Astrocyte (in vitro differentiated cells and primary cell): ENCODE measurements around the gene FTO.

Source experiments
- CTCF ChIP-seq: IDR thresholded peaks from 2 replicates; pipeline ENCODE4 v1.5.1; 2011; ENCODE audit warnings: low read depth, mild to moderate bottlenecking, inconsistent platforms, low read length, moderate library complexity; ENCODE audit not compliant: insufficient read depth
- EZH2 ChIP-seq: IDR thresholded peaks from 2 replicates; pipeline ENCODE4 v1.6.1; 2012; ENCODE audit warnings: mild to moderate bottlenecking, low read length, inconsistent platforms; ENCODE audit not compliant: insufficient read depth

GRCh38 chr16:53785916-53786315, 82.0 kb downstream of the FTO start:
- no peak for TF ChIP-seq CTCF
- no peak for TF ChIP-seq EZH2
